Measurements from ENCODE around the gene SF3B4.
A peak's percentile ranks its signal among the peaks of the same experiment; 100 is the strongest.
"Not testable (repeated sequence)": the region's sequence is repeated elsewhere in the genome, so short reads cannot be mapped to it uniquely, and the experiment has no call there.

Gene SF3B4

GRCh38 chr1:149903836-149904491 lies 23.6 kb downstream of the SF3B4 start:
- Histone ChIP-seq H3K9me3 (ENCODE audit: control insufficient read depth in 5 of 5, low read length in 5 of 5) (no peaks in the 10 kb centered on the region), H3K9ac (ENCODE audit: low read length in 5 of 5) (no peak overlapping the region), H3K36me3 (ENCODE audit: control insufficient read depth in 5 of 5, insufficient read depth in 5 of 5, low read length in 5 of 5) (no peaks in the 10 kb centered on the region), H3K4me3 (ENCODE audit: low read depth in 1 of 5, low read length in 5 of 5) (no peak overlapping the region), H3K4me1 (ENCODE audit: control insufficient read depth in 5 of 5, insufficient read depth in 5 of 5, low read length in 5 of 5) (peaks cover 4 to 16% (median 14%) of the 10 kb centered on the region in 5 donors), H3K27ac (ENCODE audit: low read depth, low read length) (no peak overlapping the region), H3K27me3 (ENCODE audit: control insufficient read depth in 5 of 5, insufficient read depth in 4 of 5, low read length in 5 of 5) (peaks cover 0 to 8% (median 2%) of the 10 kb centered on the region in 5 donors)

- H3K36me3 ChIP-seq (ENCODE audit: control insufficient read depth in 5 of 5, insufficient read depth in 5 of 5, low read length in 5 of 5) = no peaks in the 10 kb centered on the region
- H3K9me3 ChIP-seq (ENCODE audit: control insufficient read depth in 5 of 5, low read length in 5 of 5) = no peaks in the 10 kb centered on the region
- peaks cover 4 to 16% (median 14%) of the 10 kb centered on the region in 5 donors for H3K4me1 ChIP-seq (ENCODE audit: control insufficient read depth in 5 of 5, insufficient read depth in 5 of 5, low read length in 5 of 5)
- H3K27me3 ChIP-seq (ENCODE audit: control insufficient read depth in 5 of 5, insufficient read depth in 4 of 5, low read length in 5 of 5) = no peaks in the 10 kb centered on the region
- peak within 1 kb of the TSS; percentile 78 for H3K27ac ChIP-seq (ENCODE audit: low read depth, low read length)
- H3K9ac ChIP-seq (ENCODE audit: low read length in 5 of 5) = peak within 1 kb of the TSS; percentile 57 to 88 (median 81)
- H3K4me3 ChIP-seq (ENCODE audit: low read depth in 1 of 5, low read length in 5 of 5) = peak within 1 kb of the TSS; percentile 76 to 93 (median 88)
Measured at GRCh38 chr1:149899460-149900284, 27.9 kb downstream of the SF3B4 start, which contains the start of gene BOLA1. Gene BOLA1 (plus strand): TSS chr1:149899568. CDS start chr1:149900060, 492 bp downstream.

- no peak overlapping the region for H3K9ac ChIP-seq (ENCODE audit: low read length in 5 of 5)
- H3K9me3 ChIP-seq (ENCODE audit: control insufficient read depth in 5 of 5, low read length in 5 of 5) = no peaks in the 10 kb centered on the region
- H3K4me3 ChIP-seq (ENCODE audit: low read depth in 1 of 5, low read length in 5 of 5) = no peak overlapping the region
- peaks cover 4 to 16% (median 14%) of the 10 kb centered on the region in 5 donors for H3K4me1 ChIP-seq (ENCODE audit: control insufficient read depth in 5 of 5, insufficient read depth in 5 of 5, low read length in 5 of 5)
- no peaks in the 10 kb centered on the region for H3K36me3 ChIP-seq (ENCODE audit: control insufficient read depth in 5 of 5, insufficient read depth in 5 of 5, low read length in 5 of 5)
- H3K27ac ChIP-seq (ENCODE audit: low read depth, low read length) = no peak overlapping the region
- H3K27me3 ChIP-seq (ENCODE audit: control insufficient read depth in 5 of 5, insufficient read depth in 4 of 5, low read length in 5 of 5) = no peaks in the 10 kb centered on the region
Measured at GRCh38 chr1:149896575-149896974, 31.0 kb downstream of the SF3B4 start.

- Histone ChIP-seq H3K27me3 (ENCODE audit: control insufficient read depth in 5 of 5, insufficient read depth in 4 of 5, low read length in 5 of 5) (no peaks in the 10 kb centered on the region), H3K4me3 (ENCODE audit: low read depth in 1 of 5, low read length in 5 of 5) (peak overlapping the region; percentile 62 to 86 (median 81)), H3K4me1 (ENCODE audit: control insufficient read depth in 5 of 5, insufficient read depth in 5 of 5, low read length in 5 of 5) (peaks cover 0 to 35% (median 30%) of the 10 kb centered on the region in 5 donors), H3K27ac (ENCODE audit: low read depth, low read length) (peak overlapping the region; percentile 93), H3K36me3 (ENCODE audit: control insufficient read depth in 5 of 5, insufficient read depth in 5 of 5, low read length in 5 of 5) (no peaks in the 10 kb centered on the region), H3K9ac (ENCODE audit: low read length in 5 of 5) (peak overlapping the region in 4 of 5 donors; percentile 30 to 89 (median 74)), H3K9me3 (ENCODE audit: control insufficient read depth in 5 of 5, low read length in 5 of 5) (no peaks in the 10 kb centered on the region)
Measured at GRCh38 chr1:149888999-149889289, 38.7 kb downstream of the SF3B4 start.

- no peaks in the 10 kb centered on the region for H3K36me3 ChIP-seq (ENCODE audit: control insufficient read depth in 5 of 5, insufficient read depth in 5 of 5, low read length in 5 of 5)
- H3K4me1 ChIP-seq (ENCODE audit: control insufficient read depth in 5 of 5, insufficient read depth in 5 of 5, low read length in 5 of 5) = peaks cover 0 to 37% (median 32%) of the 10 kb centered on the region in 5 donors
- H3K9me3 ChIP-seq (ENCODE audit: control insufficient read depth in 5 of 5, low read length in 5 of 5) = no peaks in the 10 kb centered on the region
- no peaks in the 10 kb centered on the region for H3K27me3 ChIP-seq (ENCODE audit: control insufficient read depth in 5 of 5, insufficient read depth in 4 of 5, low read length in 5 of 5)
- H3K4me3 ChIP-seq (ENCODE audit: low read depth in 1 of 5, low read length in 5 of 5) = peak overlapping the region; percentile 62 to 86 (median 81)
- peak overlapping the region; percentile 93 for H3K27ac ChIP-seq (ENCODE audit: low read depth, low read length)
- peak overlapping the region; percentile 30 to 89 (median 76) for H3K9ac ChIP-seq (ENCODE audit: low read length in 5 of 5)
Measured at GRCh38 chr1:149888247-149888998, 39.2 kb downstream of the SF3B4 start.

- Histone ChIP-seq H3K36me3 (ENCODE audit: control insufficient read depth in 5 of 5, insufficient read depth in 5 of 5, low read length in 5 of 5) (no peaks in the 10 kb centered on the region), H3K27me3 (ENCODE audit: control insufficient read depth in 5 of 5, insufficient read depth in 4 of 5, low read length in 5 of 5) (no peaks in the 10 kb centered on the region), H3K9me3 (ENCODE audit: control insufficient read depth in 5 of 5, low read length in 5 of 5) (no peaks in the 10 kb centered on the region), H3K27ac (ENCODE audit: low read depth, low read length) (peak overlapping the region; percentile 93), H3K4me1 (ENCODE audit: control insufficient read depth in 5 of 5, insufficient read depth in 5 of 5, low read length in 5 of 5) (peaks cover 0 to 37% (median 32%) of the 10 kb centered on the region in 5 donors), H3K4me3 (ENCODE audit: low read depth in 1 of 5, low read length in 5 of 5) (peak overlapping the region; percentile 62 to 86 (median 81)), H3K9ac (ENCODE audit: low read length in 5 of 5) (peak overlapping the region; percentile 63 to 89 (median 79))
Measured at GRCh38 chr1:149887456-149888246, 40.0 kb downstream of the SF3B4 start.

- H3K9ac ChIP-seq (ENCODE audit: low read length in 5 of 5) = peak overlapping the region; percentile 63 to 89 (median 79)
- H3K27me3 ChIP-seq (ENCODE audit: control insufficient read depth in 5 of 5, insufficient read depth in 4 of 5, low read length in 5 of 5); H3K36me3 ChIP-seq (ENCODE audit: control insufficient read depth in 5 of 5, insufficient read depth in 5 of 5, low read length in 5 of 5); H3K9me3 ChIP-seq (ENCODE audit: control insufficient read depth in 5 of 5, low read length in 5 of 5): not testable (repeated sequence)
- H3K27ac ChIP-seq (ENCODE audit: low read depth, low read length) = peak overlapping the region; percentile 93
- H3K4me1 ChIP-seq (ENCODE audit: control insufficient read depth in 5 of 5, insufficient read depth in 5 of 5, low read length in 5 of 5) = peaks cover 0 to 37% (median 32%) of the 10 kb centered on the region in 5 donors
- peak overlapping the region; percentile 62 to 84 (median 81) for H3K4me3 ChIP-seq (ENCODE audit: low read depth in 1 of 5, low read length in 5 of 5)
Measured at GRCh38 chr1:149887196-149887455, 40.5 kb downstream of the SF3B4 start.

GRCh38 chr1:149886396-149887195 lies 41.0 kb downstream of the SF3B4 start:
- Histone ChIP-seq H3K4me1 (ENCODE audit: control insufficient read depth in 5 of 5, insufficient read depth in 5 of 5, low read length in 5 of 5) (peaks cover 0 to 37% (median 32%) of the 10 kb centered on the region in 5 donors), H3K27me3 (ENCODE audit: control insufficient read depth in 5 of 5, insufficient read depth in 4 of 5, low read length in 5 of 5) (no peaks in the 10 kb centered on the region), H3K4me3 (ENCODE audit: low read depth in 1 of 5, low read length in 5 of 5) (peak overlapping the region; percentile 62 to 88 (median 81)), H3K27ac (ENCODE audit: low read depth, low read length) (peak overlapping the region; percentile 93), H3K9me3 (ENCODE audit: control insufficient read depth in 5 of 5, low read length in 5 of 5) (no peaks in the 10 kb centered on the region), H3K36me3 (ENCODE audit: control insufficient read depth in 5 of 5, insufficient read depth in 5 of 5, low read length in 5 of 5) (no peaks in the 10 kb centered on the region), H3K9ac (ENCODE audit: low read length in 5 of 5) (peak overlapping the region; percentile 60 to 89 (median 84))

- not testable (repeated sequence) for H3K27me3 ChIP-seq (ENCODE audit: control insufficient read depth in 5 of 5, insufficient read depth in 4 of 5, low read length in 5 of 5); H3K9me3 ChIP-seq (ENCODE audit: control insufficient read depth in 5 of 5, low read length in 5 of 5); H3K36me3 ChIP-seq (ENCODE audit: control insufficient read depth in 5 of 5, insufficient read depth in 5 of 5, low read length in 5 of 5)
- peak overlapping the region; percentile 74 to 89 (median 84) for H3K9ac ChIP-seq (ENCODE audit: low read length in 5 of 5)
- peak overlapping the region; percentile 93 for H3K27ac ChIP-seq (ENCODE audit: low read depth, low read length)
- H3K4me3 ChIP-seq (ENCODE audit: low read depth in 1 of 5, low read length in 5 of 5) = peak overlapping the region; percentile 62 to 89 (median 81)
- peaks cover 0 to 37% (median 32%) of the 10 kb centered on the region in 5 donors for H3K4me1 ChIP-seq (ENCODE audit: control insufficient read depth in 5 of 5, insufficient read depth in 5 of 5, low read length in 5 of 5)
Measured at GRCh38 chr1:149886121-149886395, 41.5 kb downstream of the SF3B4 start.
